ENCODE measurements around the gene OBSL1.

- TF ChIP-seq CTCF (IDR thresholded peaks at IDR 0.05) (no peak), POLR2A (IDR thresholded peaks at IDR 0.05) (no peak)
These were observed 14.0 kb downstream of the OBSL1 start for GRCh38 chr2:219557320-219557719.
